HL-60 (cell line): ENCODE data around the gene LEP.

ENCODE experiments used
- POLR2AphosphoS5 ChIP-seq: IDR thresholded peaks from 2 replicates; pipeline ENCODE4 v1.6.1; 2012; ENCODE audit warnings: low read depth
- TF ChIP-seq, protein P1 (sequence below): IDR thresholded peaks from 2 replicates; pipeline ENCODE4 v1.6.1; 2012; ENCODE audit warnings: low read depth; ENCODE audit not compliant: insufficient replicate concordance

DNA sequence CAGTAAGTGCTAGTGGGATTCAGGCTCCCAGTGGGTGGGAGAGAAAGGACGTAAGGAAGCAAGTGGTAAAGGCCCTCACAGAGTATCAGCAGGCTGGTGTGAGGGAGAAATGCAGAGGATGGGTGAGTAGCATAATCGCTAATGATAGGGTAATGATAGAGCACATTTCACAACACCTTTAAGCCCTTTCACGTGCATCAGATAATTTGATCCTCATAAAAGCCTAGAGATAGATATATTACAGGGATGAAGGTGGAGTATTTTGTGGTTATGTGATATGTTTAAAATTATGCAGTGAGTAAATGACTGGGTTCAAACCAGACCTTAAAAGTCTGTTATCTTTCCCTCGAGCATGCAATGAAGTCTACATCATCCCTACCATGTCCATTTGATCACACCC lies 10.3 kb downstream of the LEP start:
- TF ChIP-seq, protein P1, sequence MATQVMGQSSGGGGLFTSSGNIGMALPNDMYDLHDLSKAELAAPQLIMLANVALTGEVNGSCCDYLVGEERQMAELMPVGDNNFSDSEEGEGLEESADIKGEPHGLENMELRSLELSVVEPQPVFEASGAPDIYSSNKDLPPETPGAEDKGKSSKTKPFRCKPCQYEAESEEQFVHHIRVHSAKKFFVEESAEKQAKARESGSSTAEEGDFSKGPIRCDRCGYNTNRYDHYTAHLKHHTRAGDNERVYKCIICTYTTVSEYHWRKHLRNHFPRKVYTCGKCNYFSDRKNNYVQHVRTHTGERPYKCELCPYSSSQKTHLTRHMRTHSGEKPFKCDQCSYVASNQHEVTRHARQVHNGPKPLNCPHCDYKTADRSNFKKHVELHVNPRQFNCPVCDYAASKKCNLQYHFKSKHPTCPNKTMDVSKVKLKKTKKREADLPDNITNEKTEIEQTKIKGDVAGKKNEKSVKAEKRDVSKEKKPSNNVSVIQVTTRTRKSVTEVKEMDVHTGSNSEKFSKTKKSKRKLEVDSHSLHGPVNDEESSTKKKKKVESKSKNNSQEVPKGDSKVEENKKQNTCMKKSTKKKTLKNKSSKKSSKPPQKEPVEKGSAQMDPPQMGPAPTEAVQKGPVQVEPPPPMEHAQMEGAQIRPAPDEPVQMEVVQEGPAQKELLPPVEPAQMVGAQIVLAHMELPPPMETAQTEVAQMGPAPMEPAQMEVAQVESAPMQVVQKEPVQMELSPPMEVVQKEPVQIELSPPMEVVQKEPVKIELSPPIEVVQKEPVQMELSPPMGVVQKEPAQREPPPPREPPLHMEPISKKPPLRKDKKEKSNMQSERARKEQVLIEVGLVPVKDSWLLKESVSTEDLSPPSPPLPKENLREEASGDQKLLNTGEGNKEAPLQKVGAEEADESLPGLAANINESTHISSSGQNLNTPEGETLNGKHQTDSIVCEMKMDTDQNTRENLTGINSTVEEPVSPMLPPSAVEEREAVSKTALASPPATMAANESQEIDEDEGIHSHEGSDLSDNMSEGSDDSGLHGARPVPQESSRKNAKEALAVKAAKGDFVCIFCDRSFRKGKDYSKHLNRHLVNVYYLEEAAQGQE, result no peak
- TF ChIP-seq POLR2AphosphoS5, result no peak
